BLaER1 (cell line): ENCODE data around the gene HAUS8.

Source experiments
- H3K27ac ChIP-seq: shearing (Covaris generic); formaldehyde crosslinking; 2 replicates; pipeline ENCODE4 v1.8.1; 2022
- H3K27me3 ChIP-seq: shearing (Covaris generic); formaldehyde crosslinking; 2 replicates; pipeline ENCODE4 v1.8.1; 2022
- H3K36me3 ChIP-seq: shearing (Covaris generic); formaldehyde crosslinking; 2 replicates; pipeline ENCODE4 v1.8.1; 2022
- H3K4me1 ChIP-seq: shearing (Covaris generic); formaldehyde crosslinking; 2 replicates; pipeline ENCODE4 v1.8.1; 2022
- H3K4me2 ChIP-seq: shearing (Covaris generic); formaldehyde crosslinking; 2 replicates; pipeline ENCODE4 v1.8.1; 2022
- H3K4me3 ChIP-seq: shearing (Covaris generic); formaldehyde crosslinking; 2 replicates; pipeline ENCODE4 v1.8.1; 2022
- H3K9ac ChIP-seq: shearing (Covaris generic); formaldehyde crosslinking; 2 replicates; pipeline ENCODE4 v1.8.1; 2022
- H3K9me3 ChIP-seq: shearing (Covaris generic); formaldehyde crosslinking; 2 replicates; pipeline ENCODE4 v1.8.1; 2022
- H4K20me1 ChIP-seq: shearing (Covaris generic); formaldehyde crosslinking; 2 replicates; pipeline ENCODE4 v1.8.1; 2022
- Cebpa-rat ChIP-seq: shearing (Covaris generic); IDR thresholded peaks from 2 replicates; pipeline ENCODE4 v1.8.1; 2022

HAUS8 gene

GRCh38 chr19:17045907-17046502, 29.2 kb downstream of the HAUS8 start:
- Histone ChIP-seq H3K27me3 (no peaks in the 10 kb centered on the region), H3K4me1 (peaks cover 9% of the 10 kb centered on the region), H3K9me3 (no peaks in the 10 kb centered on the region), H4K20me1 (no peaks in the 10 kb centered on the region), H3K4me3 (no peak overlapping the region), H3K36me3 (peaks cover 40% of the 10 kb centered on the region), H3K9ac (no peak overlapping the region), H3K27ac (no peak overlapping the region), H3K4me2 (no peak overlapping the region)
- TF ChIP-seq Cebpa-rat = no peak

GRCh38 chr19:17043744-17044143, 31.5 kb downstream of the HAUS8 start:
- Histone ChIP-seq H3K27ac (no peak overlapping the region), H3K27me3 (no peaks in the 10 kb centered on the region), H3K4me3 (no peak overlapping the region), H3K9me3 (no peaks in the 10 kb centered on the region), H4K20me1 (no peaks in the 10 kb centered on the region), H3K4me2 (no peak overlapping the region), H3K4me1 (0 out of 2 replicates have a peak, but pooled peaks cover 6% of the 10 kb centered on the region), H3K9ac (no peak overlapping the region), H3K36me3 (peaks cover 17% of the 10 kb centered on the region)
- TF ChIP-seq Cebpa-rat = no peak

GRCh38 chr19:17041976-17042375, 33.3 kb downstream of the HAUS8 start:
- Histone ChIP-seq H3K27me3 (no peaks in the 10 kb centered on the region), H4K20me1 (no peaks in the 10 kb centered on the region), H3K9ac (no peak overlapping the region), H3K9me3 (no peaks in the 10 kb centered on the region), H3K36me3 (no peaks in the 10 kb centered on the region), H3K4me1 (no peaks in the 10 kb centered on the region), H3K27ac (no peak overlapping the region), H3K4me3 (no peak overlapping the region), H3K4me2 (no peak overlapping the region)
- TF ChIP-seq Cebpa-rat = no peak

- no peak for TF ChIP-seq Cebpa-rat
- Histone ChIP-seq H3K27me3 (no peaks in the 10 kb centered on the region), H3K9me3 (no peaks in the 10 kb centered on the region), H3K4me2 (no peak overlapping the region), H3K27ac (no peak overlapping the region), H3K4me3 (no peak overlapping the region), H4K20me1 (no peaks in the 10 kb centered on the region), H3K9ac (no peak overlapping the region), H3K36me3 (no peaks in the 10 kb centered on the region), H3K4me1 (peaks cover 20% of the 10 kb centered on the region)
Observed at GRCh38 chr19:17037966-17038500, 37.2 kb downstream of the HAUS8 start.

GRCh38 chr19:17037184-17037583, 38.1 kb downstream of the HAUS8 start:
- H3K36me3 ChIP-seq = no peaks in the 10 kb centered on the region
- no peak overlapping the region for H3K4me3 ChIP-seq
- TF ChIP-seq Cebpa-rat = no peak
- no peaks in the 10 kb centered on the region for H3K9me3 ChIP-seq
- H4K20me1 ChIP-seq = no peaks in the 10 kb centered on the region
- H3K4me2 ChIP-seq = no peak overlapping the region
- peaks cover 27% of the 10 kb centered on the region for H3K4me1 ChIP-seq
- H3K27ac ChIP-seq = no peak overlapping the region
- H3K9ac ChIP-seq = no peak overlapping the region
- H3K27me3 ChIP-seq = no peaks in the 10 kb centered on the region

GRCh38 chr19:17036640-17037039, 38.6 kb downstream of the HAUS8 start:
- Histone ChIP-seq H3K36me3 (no peaks in the 10 kb centered on the region), H3K27ac (no peak overlapping the region), H3K9me3 (no peaks in the 10 kb centered on the region), H4K20me1 (no peaks in the 10 kb centered on the region), H3K4me2 (peak overlapping the region; percentile 47), H3K27me3 (no peaks in the 10 kb centered on the region), H3K4me1 (peaks cover 27% of the 10 kb centered on the region), H3K9ac (no peak overlapping the region), H3K4me3 (no peak overlapping the region)
- TF ChIP-seq Cebpa-rat = no peak

- no peaks in the 10 kb centered on the region for H4K20me1 ChIP-seq
- H3K4me1 ChIP-seq = peaks cover 27% of the 10 kb centered on the region
- H3K9ac ChIP-seq = no peak overlapping the region
- H3K27me3 ChIP-seq = no peaks in the 10 kb centered on the region
- no peak for TF ChIP-seq Cebpa-rat
- H3K9me3 ChIP-seq = no peaks in the 10 kb centered on the region
- peak overlapping the region; percentile 47 for H3K4me2 ChIP-seq
- H3K4me3 ChIP-seq = no peak overlapping the region
- H3K36me3 ChIP-seq = no peaks in the 10 kb centered on the region
- H3K27ac ChIP-seq = no peak overlapping the region
Observed at GRCh38 chr19:17035842-17036424, 39.3 kb downstream of the HAUS8 start.

GRCh38 chr19:17031741-17032140, 43.5 kb downstream of the HAUS8 start:
- H3K36me3 ChIP-seq = no peaks in the 10 kb centered on the region
- no peak overlapping the region for H3K27ac ChIP-seq
- H4K20me1 ChIP-seq = no peaks in the 10 kb centered on the region
- no peak for TF ChIP-seq Cebpa-rat
- no peaks in the 10 kb centered on the region for H3K9me3 ChIP-seq
- no peak overlapping the region for H3K4me3 ChIP-seq
- peaks cover 11% of the 10 kb centered on the region; the same call in 1 of the 2 replicates for H3K27me3 ChIP-seq
- peaks cover 48% of the 10 kb centered on the region for H3K4me1 ChIP-seq
- no peak overlapping the region for H3K9ac ChIP-seq
- H3K4me2 ChIP-seq = no peak overlapping the region

- Histone ChIP-seq H3K27ac (no peak overlapping the region), H3K4me2 (peak overlapping the region; percentile 85), H3K27me3 (peaks cover 30% of the 10 kb centered on the region), H4K20me1 (no peaks in the 10 kb centered on the region), H3K36me3 (peaks cover 17% of the 10 kb centered on the region; the same call in 1 of the 2 replicates), H3K4me1 (peaks cover 40% of the 10 kb centered on the region), H3K4me3 (peak overlapping the region; percentile 28; the same call in 1 of the 2 replicates), H3K9me3 (peaks cover 24% of the 10 kb centered on the region), H3K9ac (no peak overlapping the region)
- no peak for TF ChIP-seq Cebpa-rat
Observed at GRCh38 chr19:17027535-17027975, 47.7 kb downstream of the HAUS8 start.

- Histone ChIP-seq H3K27me3 (peaks cover 30% of the 10 kb centered on the region), H3K4me3 (peak within 1 kb of the TSS; percentile 67), H3K36me3 (peaks cover 17% of the 10 kb centered on the region; the same call in 1 of the 2 replicates), H3K4me1 (peaks cover 44% of the 10 kb centered on the region), H4K20me1 (no peaks in the 10 kb centered on the region), H3K4me2 (peak within 1 kb of the TSS; percentile 85), H3K9ac (peak within 1 kb of the TSS; percentile 58), H3K27ac (peak within 1 kb of the TSS; percentile 46), H3K9me3 (peaks cover 29% of the 10 kb centered on the region)
- no peak for TF ChIP-seq Cebpa-rat
Observed at GRCh38 chr19:17026706-17027534, 48.3 kb downstream of the HAUS8 start, which contains the start of gene CPAMD8. Gene CPAMD8 (minus strand): TSS chr19:17026810. CDS start chr19:17026642, 168 bp downstream.
